Ascending aorta (tissue), 2 donors: ENCODE measurements around the gene MACF1. TPM values are rescaled to one million over a fixed set of nuclear protein-coding genes. Genes with fewer than 3 reads are reported as not detected.
A peak's percentile ranks its signal among the peaks of the same experiment; 100 is the strongest.

Experiments used
- DNase-seq, 2 donors: peaks; one replicate each; pipeline ENCODE4 v3.0.0-alpha.2; 2019; ENCODE audit warnings: low spot score in 2 of 2
- H3K27ac ChIP-seq, 2 donors: fragments of 200-600 bp; sonication (generic); one replicate each; pipeline ENCODE4 v1.5.1; 2016 to 2017; ENCODE audit warnings: mild to moderate bottlenecking in 1 of 2
- H3K27me3 ChIP-seq: fragments of 200-600 bp; sonication (generic); one replicate; pipeline ENCODE4 v1.5.1; 2017
- H3K36me3 ChIP-seq, 2 donors: fragments of 200-600 bp; sonication (generic); one replicate each; pipeline ENCODE4 v1.5.1; 2016
- H3K4me1 ChIP-seq, 2 donors: fragments of 200-600 bp; sonication (generic); one replicate each; pipeline ENCODE4 v1.5.1; 2016 to 2017; ENCODE audit warnings: mild to moderate bottlenecking in 1 of 2
- H3K4me3 ChIP-seq, 2 donors: fragments of 200-600 bp; sonication (generic); one replicate each; pipeline ENCODE4 v1.5.1; 2016 to 2017; ENCODE audit warnings: mild to moderate bottlenecking in 1 of 2
- H3K9me3 ChIP-seq, 2 donors: fragments of 200-600 bp; sonication (generic); one replicate each; pipeline ENCODE4 v1.5.1; 2016
- CTCF ChIP-seq, 3 experiments: fragments of 200-600 bp in 2 of 3; fragments of 450-650 bp in 1 of 3; sonication (generic) in 2 of 3; IDR thresholded peaks; one replicate each; pipeline ENCODE4 v1.5.1; 2016 to 2019; ENCODE audit warnings: antibody characterized with exemption in 3 of 3, mild to moderate bottlenecking in 1 of 3, moderate library complexity in 1 of 3
- intact Hi-C: fragments of 100-400 bp; cut with DNase I; formaldehyde crosslinking; loops from one replicate; pipeline ENCODE4 v1.15.1; 2023
- total RNA-seq: library from RNA; depleted of rRNA; stranded (reverse); fragments of >200 nt; gene quantifications from one replicate; pipeline ENCODE4 v1.1.0, GENCODE V29; 2016

Gene MACF1
- total RNA-seq, 1 donor from 2014 or later, result 279 TPM

GRCh38 chr1:39317910-39318633 is 113.6 kb downstream of the MACF1 start:
- no peaks in the 10 kb centered on the region for H3K9me3 ChIP-seq
- DNase-seq, result no peak
- intact Hi-C loops, result no loop called here
- no peaks in the 10 kb centered on the region for H3K27me3 ChIP-seq
- peaks cover 76 to 88% of the 10 kb centered on the region in 2 donors for H3K36me3 ChIP-seq
- no peak overlapping the region for H3K27ac ChIP-seq
- H3K4me3 ChIP-seq, result no peak overlapping the region
- no peaks in the 10 kb centered on the region for H3K4me1 ChIP-seq
- no peak for TF ChIP-seq CTCF (IDR thresholded peaks at IDR 0.05)

GRCh38 chr1:39321979-39322378 is 117.5 kb downstream of the MACF1 start:
- Histone ChIP-seq H3K27me3 (no peaks in the 10 kb centered on the region), H3K36me3 (peaks cover 77 to 96% of the 10 kb centered on the region in 2 donors), H3K4me1 (no peaks in the 10 kb centered on the region), H3K27ac (no peak overlapping the region), H3K9me3 (no peaks in the 10 kb centered on the region), H3K4me3 (no peak overlapping the region)
- no peak for TF ChIP-seq CTCF (IDR thresholded peaks at IDR 0.05)
- DNase-seq, result no peak
- intact Hi-C loops, result no loop called here

- Histone ChIP-seq H3K4me3 (no peak overlapping the region), H3K9me3 (no peaks in the 10 kb centered on the region), H3K27ac (no peak overlapping the region), H3K27me3 (no peaks in the 10 kb centered on the region), H3K36me3 (peaks cover 77 to 96% of the 10 kb centered on the region in 2 donors), H3K4me1 (no peaks in the 10 kb centered on the region)
- no peak for DNase-seq
- no peak for TF ChIP-seq CTCF (IDR thresholded peaks at IDR 0.05)
- intact Hi-C loops, result no loop called here
Measured at GRCh38 chr1:39322431-39322830, 117.9 kb downstream of the MACF1 start.

- intact Hi-C loops, result no loop called here
- H3K9me3 ChIP-seq, result no peaks in the 10 kb centered on the region
- peak overlapping the region in 1 of 2 donors; percentile 9 for H3K27ac ChIP-seq
- no peak for TF ChIP-seq CTCF (IDR thresholded peaks at IDR 0.05)
- DNase-seq, result no peak
- H3K36me3 ChIP-seq, result peaks cover 52 to 78% of the 10 kb centered on the region in 2 donors
- H3K4me3 ChIP-seq, result no peak overlapping the region
- no peaks in the 10 kb centered on the region for H3K4me1 ChIP-seq
- H3K27me3 ChIP-seq, result no peaks in the 10 kb centered on the region
Measured at GRCh38 chr1:39324888-39325287, 120.4 kb downstream of the MACF1 start.

GRCh38 chr1:39326836-39327235 is 122.3 kb downstream of the MACF1 start:
- no peak overlapping the region for H3K4me3 ChIP-seq
- peaks cover 43 to 70% of the 10 kb centered on the region in 2 donors for H3K36me3 ChIP-seq
- no peak for DNase-seq
- H3K27me3 ChIP-seq, result no peaks in the 10 kb centered on the region
- intact Hi-C loops, result no loop called here
- no peaks in the 10 kb centered on the region for H3K4me1 ChIP-seq
- peak overlapping the region; percentile 8 to 26 for H3K27ac ChIP-seq
- no peaks in the 10 kb centered on the region for H3K9me3 ChIP-seq
- TF ChIP-seq CTCF (IDR thresholded peaks at IDR 0.05), result no peak
